ENCODE results near the gene SLC9A3. TPM values are rescaled to one million over a fixed set of nuclear protein-coding genes. Genes with fewer than 3 reads are reported as not detected.

SLC9A3 gene
- total RNA-seq, 1 experiment from 2014 or later, result 0.85 TPM

GRCh38 chr5:546376-546908 lies 22.2 kb upstream of the SLC9A3 start:
- no peak overlapping the region for H2AFZ ChIP-seq (ENCODE audit: low read length)
- no peak overlapping the region for H3K9ac ChIP-seq (ENCODE audit: extremely low read depth, insufficient read length, low read length)
- H3K18ac ChIP-seq (ENCODE audit: insufficient read length, low read depth, low read length), result no peak overlapping the region
- H2BK5ac ChIP-seq (ENCODE audit: insufficient read length, low read length), result no peak overlapping the region
- no peak for DNase-seq
- no peak overlapping the region for H4K91ac ChIP-seq (ENCODE audit: insufficient read length, low read depth, low read length)
- no peaks in the 10 kb centered on the region for H3K36me3 Mint-ChIP-seq (ENCODE audit: insufficient read depth in 1 of 3, low read depth in 3 of 3)
- no peak overlapping the region for H2AK5ac ChIP-seq (ENCODE audit: insufficient read length, low read length)
- H3K9me3 ChIP-seq (ENCODE audit: control insufficient read depth, low read depth, low read length), result no peaks in the 10 kb centered on the region
- peaks cover 56% of the 10 kb centered on the region for H3K27me3 Mint-ChIP-seq (ENCODE audit: low read depth)
- no peak overlapping the region for H2BK20ac ChIP-seq (ENCODE audit: low read depth, low read length, poor library complexity, severe bottlenecking)
- H4K8ac ChIP-seq (replicated peaks; ENCODE audit: insufficient read length, low read depth, low read length), result no peak overlapping the region
- H2BK15ac ChIP-seq (ENCODE audit: low read depth, low read length), result no peak overlapping the region
- no peak overlapping the region for H2BK12ac ChIP-seq (ENCODE audit: insufficient read length, low read depth, low read length)
- no peak overlapping the region for H3K4me2 ChIP-seq (ENCODE audit: insufficient read depth, insufficient read length, low read length)
- TF ChIP-seq, protein P1, sequence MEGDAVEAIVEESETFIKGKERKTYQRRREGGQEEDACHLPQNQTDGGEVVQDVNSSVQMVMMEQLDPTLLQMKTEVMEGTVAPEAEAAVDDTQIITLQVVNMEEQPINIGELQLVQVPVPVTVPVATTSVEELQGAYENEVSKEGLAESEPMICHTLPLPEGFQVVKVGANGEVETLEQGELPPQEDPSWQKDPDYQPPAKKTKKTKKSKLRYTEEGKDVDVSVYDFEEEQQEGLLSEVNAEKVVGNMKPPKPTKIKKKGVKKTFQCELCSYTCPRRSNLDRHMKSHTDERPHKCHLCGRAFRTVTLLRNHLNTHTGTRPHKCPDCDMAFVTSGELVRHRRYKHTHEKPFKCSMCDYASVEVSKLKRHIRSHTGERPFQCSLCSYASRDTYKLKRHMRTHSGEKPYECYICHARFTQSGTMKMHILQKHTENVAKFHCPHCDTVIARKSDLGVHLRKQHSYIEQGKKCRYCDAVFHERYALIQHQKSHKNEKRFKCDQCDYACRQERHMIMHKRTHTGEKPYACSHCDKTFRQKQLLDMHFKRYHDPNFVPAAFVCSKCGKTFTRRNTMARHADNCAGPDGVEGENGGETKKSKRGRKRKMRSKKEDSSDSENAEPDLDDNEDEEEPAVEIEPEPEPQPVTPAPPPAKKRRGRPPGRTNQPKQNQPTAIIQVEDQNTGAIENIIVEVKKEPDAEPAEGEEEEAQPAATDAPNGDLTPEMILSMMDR (conservative IDR thresholded peaks at IDR 0.05), result no peak
- no peaks in the 10 kb centered on the region for H3K79me2 ChIP-seq (ENCODE audit: insufficient read depth, low read length)
- no peaks in the 10 kb centered on the region for H4K20me1 ChIP-seq (ENCODE audit: control insufficient read depth, insufficient read depth, insufficient read length)
- 0 out of 4 replicates have a peak, but pooled peaks cover 0 to 3% of the 10 kb centered on the region in 2 experiments for H3K4me1 Mint-ChIP-seq
- no peak overlapping the region for H3K4me3 Mint-ChIP-seq
- H3K9me3 Mint-ChIP-seq, result no peaks in the 10 kb centered on the region
- H3K79me1 ChIP-seq (ENCODE audit: insufficient read depth, low read depth, low read length, poor library complexity, severe bottlenecking), result no peaks in the 10 kb centered on the region
- H3K27me3 ChIP-seq (ENCODE audit: insufficient read depth, low read length), result no peaks in the 10 kb centered on the region; the same call in 1 of the 2 replicates
- no peak overlapping the region for H3K56ac ChIP-seq (ENCODE audit: insufficient read length, low read depth, low read length)
- H3K27ac ChIP-seq (ENCODE audit: insufficient read length, low read depth, low read length), result no peak overlapping the region
- no peaks in the 10 kb centered on the region for H3K4me1 ChIP-seq (ENCODE audit: insufficient read depth, low read length)
- no peak overlapping the region for H3K27ac Mint-ChIP-seq
- no peak overlapping the region for H4K5ac ChIP-seq (ENCODE audit: insufficient read length, low read depth, low read length)
- no CpG with 5 or more reads among the region's 14 CpGs for WGBS (ENCODE audit: extremely low coverage, insufficient read length, low lambda C conversion rate)
- no peak overlapping the region for H3K4ac ChIP-seq (ENCODE audit: low read depth, low read length)
- no peak overlapping the region for H3K14ac ChIP-seq (ENCODE audit: insufficient read depth, low read length)
- H2BK120ac ChIP-seq (ENCODE audit: low read depth, low read length, poor library complexity, severe bottlenecking), result no peak overlapping the region
- H3K23me2 ChIP-seq (ENCODE audit: insufficient read length, low read depth, low read length, poor library complexity, severe bottlenecking), result no peaks in the 10 kb centered on the region
- no peak overlapping the region for H3T11ph ChIP-seq (ENCODE audit: low read length)
- H3K23ac ChIP-seq (ENCODE audit: insufficient read length, low read depth, low read length), result no peak overlapping the region

Measured in H9 (cell line).